H1 (cell line): ENCODE data around the gene DPF3. TPM values are rescaled to one million over a fixed set of nuclear protein-coding genes. Genes with fewer than 3 reads are reported as not detected.

Experiments
- CTCF ChIA-PET: fragments of 300-600 bp; sonication (Branson Sonifier 250); formaldehyde crosslinking; loops from one replicate; lab custom pipeline; 2021; ENCODE audit not compliant: partially characterized antibody; lab: Charles Lee
- POLR2A ChIA-PET: fragments of 300-600 bp; sonication (Branson Sonifier 250); formaldehyde crosslinking; loops from one replicate; lab custom pipeline; 2021; ENCODE audit warnings: inconsistent platforms; ENCODE audit not compliant: partially characterized antibody; lab: Charles Lee
- DNase-seq, 2 experiments: peaks; one replicate each; pipeline versions ENCODE4 v3.0.0 to v3.0.0-alpha.2; 2010 to 2022; ENCODE audit warnings: low spot score in 2 of 2, low read depth in 1 of 2, mixed read lengths in 1 of 2
- FAIRE-seq: peaks from 2 replicates; lab custom pipeline; 2011; peaks lifted over from hg19 to GRCh38; lab: Jason Lieb, UNC
- H2AFZ ChIP-seq: 2 replicates; pipeline ENCODE4 v1.8.1; 2012; ENCODE audit warnings: low read length, inconsistent platforms
- H2AK5ac ChIP-seq: 2 replicates; pipeline ENCODE4 v1.6.1; 2013; ENCODE audit warnings: low read depth, low read length
- H2BK120ac ChIP-seq: replicated peaks from 2 replicates; pipeline ENCODE3; 2013; ENCODE audit warnings: low read depth, low read length, inconsistent platforms
- H2BK12ac ChIP-seq: 2 replicates; pipeline ENCODE4 v1.6.1; 2013; ENCODE audit warnings: low read depth, low read length
- H2BK15ac ChIP-seq: 2 replicates; pipeline ENCODE4 v1.6.1; 2013; ENCODE audit warnings: low read length
- H2BK20ac ChIP-seq: 2 replicates; pipeline ENCODE4 v1.6.1; 2013; ENCODE audit warnings: low read length
- H2BK5ac ChIP-seq: 2 replicates; pipeline ENCODE4 v1.6.1; 2013; ENCODE audit warnings: low read depth, low read length
- H3K14ac ChIP-seq: 2 replicates; pipeline ENCODE4 v1.6.1; 2013; ENCODE audit warnings: inconsistent platforms; ENCODE audit not compliant: insufficient read length
- H3K18ac ChIP-seq: 2 replicates; pipeline ENCODE4 v1.6.1; 2013; ENCODE audit warnings: low read length; ENCODE audit errors: extremely low read depth
- H3K23ac ChIP-seq: 2 replicates; pipeline ENCODE4 v1.6.1; 2013; ENCODE audit warnings: inconsistent platforms; ENCODE audit not compliant: insufficient read length
- H3K23me2 ChIP-seq: 2 replicates; pipeline ENCODE4 v1.6.1; 2013; ENCODE audit warnings: low read depth, low read length
- H3K27ac ChIP-seq: 2 replicates; pipeline ENCODE4 v1.6.1; 2011; ENCODE audit warnings: low read depth, low read length, inconsistent platforms
- H3K27me3 ChIP-seq, 4 experiments: replicated peaks in 1 of 4; 1 replicate in 1 of 4; 2 replicates in 3 of 4; pipeline versions ENCODE4 v1.6.1 to v1.8.1; 2011 to 2013; ENCODE audit warnings: low read length in 3 of 4, mild to moderate bottlenecking in 3 of 4, inconsistent platforms in 2 of 4, mixed read lengths in 2 of 4, moderate library complexity in 1 of 4; ENCODE audit not compliant: control insufficient read depth in 3 of 4, insufficient read depth in 3 of 4; ENCODE audit errors: extremely low read depth in 1 of 4
- H3K36me3 ChIP-seq, 4 experiments: 2 replicates each; pipeline versions ENCODE4 v1.6.1 to v1.8.1; 2011 to 2013; ENCODE audit warnings: mild to moderate bottlenecking in 4 of 4, low read length in 3 of 4, moderate library complexity in 2 of 4, control low read depth in 1 of 4, inconsistent platforms in 1 of 4; ENCODE audit not compliant: insufficient read depth in 4 of 4, control insufficient read depth in 2 of 4
- H3K4ac ChIP-seq: replicated peaks from 2 replicates; pipeline ENCODE3; 2013; ENCODE audit warnings: low read length, low read depth, mixed read lengths, inconsistent platforms; ENCODE audit not compliant: insufficient read length
- H3K4me1 ChIP-seq, 4 experiments: replicated peaks in 1 of 4; 1 replicate in 1 of 4; 2 replicates in 3 of 4; pipeline versions ENCODE4 v1.6.1 to v1.8.1; 2011 to 2013; ENCODE audit warnings: low read length in 3 of 4, inconsistent platforms in 2 of 4, mixed read lengths in 1 of 4; ENCODE audit not compliant: insufficient read depth in 4 of 4, control insufficient read depth in 3 of 4
- H3K4me2 ChIP-seq, 2 experiments: 2 replicates each; pipeline versions ENCODE4 v1.6.1 to v1.8.1; 2011 to 2013; ENCODE audit warnings: low read depth in 2 of 2, low read length in 2 of 2, control low read depth in 1 of 2, inconsistent platforms in 1 of 2, mild to moderate bottlenecking in 1 of 2; ENCODE audit not compliant: insufficient read depth in 1 of 2
- H3K4me3 ChIP-seq, 4 experiments: fragments of 200-600, 300-600 bp in 1 of 4; sonication (generic), shearing (Covaris generic), sonication (Bioruptor Twin) in 1 of 4; 2 replicates each; pipeline versions ENCODE4 v1.5.1 to v1.8.1; 2011 to 2016; ENCODE audit warnings: low read length in 4 of 4, low read depth in 3 of 4, control low read depth in 2 of 4, inconsistent platforms in 2 of 4, mild to moderate bottlenecking in 2 of 4, mixed read lengths in 1 of 4, moderate library complexity in 1 of 4; ENCODE audit not compliant: insufficient read depth in 2 of 4; ENCODE audit errors: extremely low read depth in 1 of 4
- H3K56ac ChIP-seq: replicated peaks from 2 replicates; pipeline ENCODE3; 2013; ENCODE audit warnings: low read depth, mild to moderate bottlenecking, mixed read lengths, low read length, inconsistent platforms; ENCODE audit not compliant: insufficient read length
- H3K79me1 ChIP-seq: 2 replicates; pipeline ENCODE4 v1.6.1; 2013; ENCODE audit warnings: low read depth, low read length, control low read depth
- H3K79me2 ChIP-seq, 2 experiments: 2 replicates each; pipeline versions ENCODE4 v1.6.1 to v1.8.1; 2012 to 2013; ENCODE audit warnings: low read length in 2 of 2, mild to moderate bottlenecking in 2 of 2, inconsistent platforms in 1 of 2; ENCODE audit not compliant: insufficient read depth in 2 of 2, control insufficient read depth in 1 of 2
- H3K9ac ChIP-seq, 4 experiments: replicated peaks in 1 of 4; 1 replicate in 1 of 4; 2 replicates in 3 of 4; pipeline versions ENCODE4 v1.6.1 to v1.8.1; 2011 to 2013; ENCODE audit warnings: low read depth in 3 of 4, low read length in 3 of 4, control low read depth in 2 of 4, mild to moderate bottlenecking in 2 of 4, moderate library complexity in 2 of 4, inconsistent platforms in 1 of 4; ENCODE audit errors: extremely low read depth in 1 of 4
- H3K9me3 ChIP-seq, 2 experiments: 2 replicates each; pipeline versions ENCODE4 v1.6.1 to v1.8.1; 2012 to 2013; ENCODE audit warnings: mild to moderate bottlenecking in 2 of 2, moderate library complexity in 2 of 2, control low read depth in 1 of 2, inconsistent platforms in 1 of 2, low read depth in 1 of 2, low read length in 1 of 2, mixed read lengths in 1 of 2; ENCODE audit not compliant: insufficient read depth in 2 of 2
- H4K20me1 ChIP-seq, 2 experiments: replicated peaks in 1 of 2; 2 replicates each; pipeline versions ENCODE3 to v1.8.1; 2011 to 2013; ENCODE audit warnings: inconsistent platforms in 2 of 2, low read length in 2 of 2, mild to moderate bottlenecking in 1 of 2; ENCODE audit not compliant: insufficient read depth in 2 of 2, control insufficient read depth in 1 of 2
- H4K5ac ChIP-seq: 2 replicates; pipeline ENCODE4 v1.6.1; 2013; ENCODE audit warnings: low read length, low read depth, mixed read lengths, inconsistent platforms; ENCODE audit not compliant: insufficient read length
- H4K8ac ChIP-seq: 2 replicates; pipeline ENCODE4 v1.8.0; 2013; ENCODE audit warnings: mild to moderate bottlenecking, moderate library complexity, low read length, inconsistent platforms; ENCODE audit not compliant: insufficient read depth; ENCODE audit errors: extremely low read depth
- H4K91ac ChIP-seq: replicated peaks from 2 replicates; pipeline ENCODE3; 2013; ENCODE audit warnings: low read length, mixed read lengths, inconsistent platforms; ENCODE audit not compliant: insufficient read length
- BRCA1 ChIP-seq: IDR thresholded peaks from 2 replicates; pipeline ENCODE4 v1.6.1; 2012; ENCODE audit warnings: low read depth, low read length, improper control_type of control experiment
- CHD2 ChIP-seq: IDR thresholded peaks from 2 replicates; pipeline ENCODE4 v1.6.1; 2012; ENCODE audit warnings: low read length, improper control_type of control experiment
- EZH2 ChIP-seq: fragments of 200-600 bp; sonication (generic); IDR thresholded peaks from 2 replicates; pipeline ENCODE4 v1.7.1; 2012; ENCODE audit warnings: low read depth, mild to moderate bottlenecking, moderate library complexity, low read length, inconsistent platforms; ENCODE audit not compliant: severe bottlenecking
- GABPA ChIP-seq: IDR thresholded peaks from 2 replicates; pipeline ENCODE4 v1.6.1; 2011; ENCODE audit warnings: mild to moderate bottlenecking, low read length, moderate library complexity, borderline replicate concordance; ENCODE audit not compliant: insufficient read depth
- POU5F1 ChIP-seq: IDR thresholded peaks from 2 replicates; pipeline ENCODE4 v1.6.1; 2011; ENCODE audit warnings: low read depth, mild to moderate bottlenecking, low read length, moderate library complexity
- SRF ChIP-seq: IDR thresholded peaks from 2 replicates; pipeline ENCODE4 v1.6.1; 2011; ENCODE audit warnings: mild to moderate bottlenecking, low read depth, low read length, moderate library complexity
- WGBS, 2 experiments: shearing (Covaris generic) in 1 of 2; methylation state at CpG; one replicate each; pipeline versions ENCODE4 v1.1.6 to v1.1.7; 2013 to 2015; ENCODE audit warnings: low lambda C conversion rate in 2 of 2, mixed read lengths in 2 of 2, inconsistent platforms in 1 of 2, low coverage in 1 of 2, missing lambda C conversion rate in 1 of 2; ENCODE audit not compliant: insufficient replicate concordance in 2 of 2, insufficient coverage in 1 of 2, insufficient read length in 1 of 2; ENCODE audit errors: extremely low coverage in 1 of 2, missing lambda C conversion rate in 1 of 2; 5-methylcytosine and 5-hydroxymethylcytosine counted together
- polyA plus RNA-seq, 7 experiments: library from polyadenylated mRNA; depleted of rRNA in 3 of 7; stranded (reverse) in 5 of 7; unstranded in 2 of 7; fragments of >200 nt in 5 of 7; fragments of 200-250 nt in 2 of 7; gene quantifications; 1 replicate in 5 of 7; 2 replicates in 1 of 7; 4 replicates in 1 of 7; pipeline versions ENCODE4 v1.2.1 to v1.2.3, GENCODE V29; 2011 to 2013; ENCODE audit warnings: missing spikeins in 2 of 7, mixed read lengths in 2 of 7
- total RNA-seq: library from RNA; stranded (reverse); fragmentation: NEBNext Ultra II Directional; extraction: Animal tissue kit (Norgen Biotek cat#: 25700); gene quantifications from 2 replicates; pipeline ENCODE4 v1.2.1, GENCODE V29; 2021
- TF ChIP-seq, protein P1 (sequence below): IDR thresholded peaks from 2 replicates; pipeline ENCODE4 v1.6.1; 2012; ENCODE audit warnings: low read length, inconsistent platforms

Gene DPF3
- total and polyA plus RNA-seq, 2 of the 8 experiments (the other 6 are each of a cell fraction or from before 2014, with no cell fraction given) = 0.19 TPM; not detected in 1

DNA sequence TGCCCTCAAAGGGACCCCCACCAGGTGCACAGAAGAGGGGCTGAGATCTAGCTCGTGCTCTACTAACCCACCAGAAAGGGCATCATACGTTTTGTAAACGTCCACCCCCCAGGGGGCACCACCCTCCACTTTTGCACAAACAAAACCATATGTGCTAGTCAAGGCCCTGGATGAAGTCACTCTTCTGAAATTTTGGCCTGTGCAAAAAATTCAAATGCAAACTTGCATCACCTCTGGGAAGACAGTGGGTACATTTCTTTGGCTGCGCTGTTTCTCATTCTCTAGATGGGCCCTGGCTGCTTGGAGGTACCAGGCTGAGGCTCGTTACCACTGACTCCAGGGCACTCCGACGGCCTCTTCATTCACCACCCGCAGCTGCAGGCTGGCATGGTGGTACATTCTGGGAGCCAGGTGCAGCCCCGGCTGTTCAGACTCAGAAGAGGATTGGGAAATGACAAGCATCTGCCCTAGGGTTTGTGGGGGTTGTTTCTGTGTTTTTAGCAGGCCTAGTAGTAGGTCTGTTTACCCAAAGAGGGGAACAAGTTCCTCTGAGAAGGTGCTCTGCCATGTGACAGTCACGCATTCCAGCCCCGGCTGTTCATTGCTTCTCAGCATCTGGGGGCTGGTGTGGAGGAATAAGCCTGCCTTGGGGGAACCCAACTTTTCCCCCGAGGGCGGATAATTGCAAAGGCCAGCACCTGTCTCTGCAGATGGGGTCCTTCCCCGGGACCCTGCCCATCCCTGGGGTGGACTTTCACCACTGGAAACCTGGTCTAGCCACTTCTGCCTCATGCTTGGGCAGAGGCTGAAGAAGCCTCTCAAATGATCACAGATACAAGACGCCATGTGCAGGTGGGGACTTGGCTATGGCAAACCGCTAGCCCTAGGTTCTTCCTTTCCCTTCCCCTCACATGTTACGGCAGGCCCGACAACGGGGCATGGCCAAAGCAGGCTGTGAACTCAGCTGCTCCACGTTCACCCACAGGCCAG is 147.6 kb downstream of the DPF3 start:
- no peak overlapping the region for H2BK20ac ChIP-seq
- no peaks in the 10 kb centered on the region for H3K27me3 ChIP-seq
- DNase-seq = peak in 1 of 2 experiments; percentile 33
- H4K5ac ChIP-seq = no peak overlapping the region
- H3K56ac ChIP-seq = no peak overlapping the region
- no peak for TF ChIP-seq BRCA1
- no peak for TF ChIP-seq GABPA
- TF ChIP-seq EZH2 = no peak
- TF ChIP-seq CHD2 = no peak
- TF ChIP-seq, protein P1, sequence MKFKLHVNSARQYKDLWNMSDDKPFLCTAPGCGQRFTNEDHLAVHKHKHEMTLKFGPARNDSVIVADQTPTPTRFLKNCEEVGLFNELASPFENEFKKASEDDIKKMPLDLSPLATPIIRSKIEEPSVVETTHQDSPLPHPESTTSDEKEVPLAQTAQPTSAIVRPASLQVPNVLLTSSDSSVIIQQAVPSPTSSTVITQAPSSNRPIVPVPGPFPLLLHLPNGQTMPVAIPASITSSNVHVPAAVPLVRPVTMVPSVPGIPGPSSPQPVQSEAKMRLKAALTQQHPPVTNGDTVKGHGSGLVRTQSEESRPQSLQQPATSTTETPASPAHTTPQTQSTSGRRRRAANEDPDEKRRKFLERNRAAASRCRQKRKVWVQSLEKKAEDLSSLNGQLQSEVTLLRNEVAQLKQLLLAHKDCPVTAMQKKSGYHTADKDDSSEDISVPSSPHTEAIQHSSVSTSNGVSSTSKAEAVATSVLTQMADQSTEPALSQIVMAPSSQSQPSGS = no peak
- no peak for TF ChIP-seq SRF
- no peak for TF ChIP-seq POU5F1
- no peak overlapping the region for H2BK5ac ChIP-seq
- H4K8ac ChIP-seq = no peak overlapping the region
- no peaks in the 10 kb centered on the region for H3K79me2 ChIP-seq
- H3K14ac ChIP-seq = no peak overlapping the region
- no peak overlapping the region for H2AK5ac ChIP-seq
- H3K9ac ChIP-seq = no peak overlapping the region
- POLR2A ChIA-PET = no interaction called here
- no peak overlapping the region for H3K4ac ChIP-seq
- no peaks in the 10 kb centered on the region for H3K23me2 ChIP-seq
- CTCF ChIA-PET = interaction anchor here (1.0 to 1.1 kb wide), 2 partner anchors 159 to 229 kb away, joined by 3 to 6 read pairs; no protein-coding TSS in a partner anchor
- WGBS, 2 experiments = 85% methylated on average over 20 of the region's 20 CpGs; no CpG with 5 or more reads in 1 of the 2 experiments
- no peak overlapping the region for H2BK120ac ChIP-seq
- no peaks in the 10 kb centered on the region for H4K20me1 ChIP-seq
- H3K4me3 ChIP-seq = no peak overlapping the region
- H3K9me3 ChIP-seq = peaks cover 0 to 3% of the 10 kb centered on the region in 2 experiments; a peak in 1 of 4 replicates
- H2BK15ac ChIP-seq = no peak overlapping the region
- H2BK12ac ChIP-seq = no peak overlapping the region
- peaks cover 0 to 10% (median 1%) of the 10 kb centered on the region in 4 experiments; a peak in 3 of 7 replicates for H3K4me1 ChIP-seq
- no peak overlapping the region for H3K23ac ChIP-seq
- no peak overlapping the region for H4K91ac ChIP-seq
- H3K36me3 ChIP-seq = no peaks in the 10 kb centered on the region
- no peak for FAIRE-seq
- H3K27ac ChIP-seq = no peak overlapping the region
- no peak overlapping the region for H2AFZ ChIP-seq
- H3K4me2 ChIP-seq = no peak overlapping the region
- H3K18ac ChIP-seq = no peak overlapping the region
- no peaks in the 10 kb centered on the region for H3K79me1 ChIP-seq
